Neuronal stem cell (in vitro differentiated cells): ENCODE results near the gene SLC9A7.

ENCODE experiments used
- DNase-seq: peaks from one replicate; pipeline ENCODE4 v3.0.0-alpha.2; 2013; ENCODE audit warnings: low spot score
- H2AFZ ChIP-seq: one replicate; pipeline ENCODE4 v1.6.1; 2013; ENCODE audit warnings: mild to moderate bottlenecking, low read length, inconsistent platforms
- H2AK5ac ChIP-seq: 2 replicates; pipeline ENCODE4 v1.6.1; 2013; ENCODE audit warnings: low read depth, mild to moderate bottlenecking, inconsistent platforms, low read length, moderate library complexity, mixed read lengths
- H2BK120ac ChIP-seq: 2 replicates; pipeline ENCODE4 v1.6.1; 2013; ENCODE audit warnings: low read depth, mild to moderate bottlenecking, inconsistent platforms, low read length, moderate library complexity, mixed read lengths
- H2BK12ac ChIP-seq: one replicate; pipeline ENCODE4 v1.6.1; 2013; ENCODE audit warnings: low read length, inconsistent platforms
- H2BK15ac ChIP-seq: 2 replicates; pipeline ENCODE4 v1.6.1; 2013; ENCODE audit warnings: mild to moderate bottlenecking, low read length, inconsistent platforms, mixed read lengths
- H2BK5ac ChIP-seq: one replicate; pipeline ENCODE4 v1.6.1; 2013; ENCODE audit warnings: inconsistent platforms, mild to moderate bottlenecking, low read length, moderate library complexity
- H3K14ac ChIP-seq: one replicate; pipeline ENCODE4 v1.6.1; 2013; ENCODE audit warnings: low read length, inconsistent platforms
- H3K18ac ChIP-seq: 2 replicates; pipeline ENCODE4 v1.6.1; 2013; ENCODE audit warnings: low read length, inconsistent platforms
- H3K23ac ChIP-seq: 2 replicates; pipeline ENCODE4 v1.6.1; 2013; ENCODE audit warnings: low read depth, mild to moderate bottlenecking, mixed read lengths, low read length, inconsistent platforms; ENCODE audit not compliant: poor library complexity
- H3K27ac ChIP-seq: replicated peaks from 3 replicates; pipeline ENCODE4 v1.5.1; 2013; ENCODE audit warnings: low read length, inconsistent platforms
- H3K27me3 ChIP-seq, 3 experiments: 2 replicates each; pipeline ENCODE4 v1.6.1; 2013; ENCODE audit warnings: low read length in 3 of 3, mild to moderate bottlenecking in 2 of 3, inconsistent platforms in 1 of 3, low read depth in 1 of 3, mixed read lengths in 1 of 3, moderate library complexity in 1 of 3; ENCODE audit not compliant: control insufficient read depth in 3 of 3, insufficient read depth in 3 of 3
- H3K36me3 ChIP-seq, 2 donors: replicated peaks in 1 of 2; 2 replicates each; pipeline ENCODE4 v1.6.1; 2013; ENCODE audit warnings: low read length in 2 of 2; ENCODE audit not compliant: control insufficient read depth in 2 of 2, insufficient read depth in 2 of 2
- H3K4ac ChIP-seq: 2 replicates; pipeline ENCODE4 v1.6.1; 2013; ENCODE audit warnings: inconsistent platforms, mild to moderate bottlenecking, low read length, moderate library complexity
- H3K4me1 ChIP-seq, 2 donors: 1 replicate in 1 of 2; 2 replicates in 1 of 2; pipeline ENCODE4 v1.6.1; 2013; ENCODE audit warnings: low read length in 2 of 2, low read depth in 1 of 2; ENCODE audit not compliant: control insufficient read depth in 2 of 2, insufficient read depth in 1 of 2
- H3K4me2 ChIP-seq: one replicate; pipeline ENCODE4 v1.6.1; 2013; ENCODE audit warnings: mild to moderate bottlenecking, low read length, inconsistent platforms; ENCODE audit not compliant: insufficient read depth, poor library complexity, severe bottlenecking
- H3K4me3 ChIP-seq, 2 donors: 2 replicates each; pipeline ENCODE4 v1.5.1; 2013; ENCODE audit warnings: low read length in 2 of 2, mild to moderate bottlenecking in 2 of 2, inconsistent platforms in 1 of 2, moderate library complexity in 1 of 2
- H3K79me1 ChIP-seq: one replicate; pipeline ENCODE4 v1.6.1; 2013; ENCODE audit warnings: low read depth, mild to moderate bottlenecking, inconsistent platforms, low read length, moderate library complexity
- H3K9ac ChIP-seq: one replicate; pipeline ENCODE4 v1.6.1; 2013; ENCODE audit warnings: mild to moderate bottlenecking, low read depth, low read length, inconsistent platforms; ENCODE audit not compliant: poor library complexity
- H3K9me3 ChIP-seq, 2 donors: replicated peaks in 1 of 2; 2 replicates each; pipeline versions ENCODE3 to v1.6.1; 2013; ENCODE audit warnings: low read length in 2 of 2, mild to moderate bottlenecking in 2 of 2, inconsistent platforms in 1 of 2, low read depth in 1 of 2, mixed read lengths in 1 of 2, moderate library complexity in 1 of 2; ENCODE audit not compliant: control insufficient read depth in 2 of 2, insufficient read depth in 1 of 2
- H4K8ac ChIP-seq: one replicate; pipeline ENCODE4 v1.6.1; 2013; ENCODE audit warnings: low read depth, mild to moderate bottlenecking, inconsistent platforms, low read length, moderate library complexity
- H4K91ac ChIP-seq: one replicate; pipeline ENCODE4 v1.6.1; 2013; ENCODE audit warnings: low read length, low read depth, mild to moderate bottlenecking, inconsistent platforms; ENCODE audit not compliant: poor library complexity
- WGBS, 2 donors: extraction: QIAGEN DNeasy Blood & Tissue Kit; methylation state at CpG; one replicate each; pipeline ENCODE4 v1.1.7; 2013; ENCODE audit warnings: missing lambda C conversion rate in 2 of 2, mixed read lengths in 1 of 2; ENCODE audit not compliant: insufficient read length in 2 of 2, insufficient replicate concordance in 1 of 2; ENCODE audit errors: extremely low coverage in 2 of 2; 5-methylcytosine and 5-hydroxymethylcytosine counted together

The SLC9A7 gene

GRCh38 chrX:46580613-46581012 lies 178.3 kb downstream of the SLC9A7 start:
- Histone ChIP-seq H4K8ac (no peak overlapping the region), H3K14ac (no peak overlapping the region), H3K23ac (no peak overlapping the region), H2AFZ (no peak overlapping the region), H3K9me3 (no peaks in the 10 kb centered on the region), H3K9ac (no peak overlapping the region), H3K4me1 (peaks cover 2 to 12% of the 10 kb centered on the region in 2 donors), H3K4ac (no peak overlapping the region), H2BK5ac (no peak overlapping the region), H3K27me3 (no peaks in the 10 kb centered on the region), H3K79me1 (peaks cover 2% of the 10 kb centered on the region), H4K91ac (no peak overlapping the region), H3K18ac (no peak overlapping the region), H2AK5ac (no peak overlapping the region), H2BK15ac (no peak overlapping the region), H2BK12ac (no peak overlapping the region), H3K36me3 (no peaks in the 10 kb centered on the region), H3K27ac (no peak overlapping the region), H3K4me3 (no peak overlapping the region), H2BK120ac (no peak overlapping the region), H3K4me2 (no peak overlapping the region)
- DNase-seq = no peak
- no CpG with 5 or more reads among the region's 6 CpGs for WGBS, 2 donors

- no peaks in the 10 kb centered on the region for H3K9me3 ChIP-seq
- H2AFZ ChIP-seq = no peak overlapping the region
- peaks cover 0 to 8% (median 3%) of the 10 kb centered on the region in 3 experiments for H3K27me3 ChIP-seq
- no peak for DNase-seq
- H2AK5ac ChIP-seq = no peak overlapping the region
- no peak overlapping the region for H3K4me2 ChIP-seq
- H3K18ac ChIP-seq = no peak overlapping the region
- no peak overlapping the region for H2BK5ac ChIP-seq
- peaks cover 4% of the 10 kb centered on the region for H3K79me1 ChIP-seq
- H3K4me3 ChIP-seq = no peak overlapping the region
- no peak overlapping the region for H4K8ac ChIP-seq
- no CpG with 5 or more reads among the region's 1 CpG for WGBS, 2 donors
- no peak overlapping the region for H4K91ac ChIP-seq
- no peak overlapping the region for H2BK12ac ChIP-seq
- no peak overlapping the region for H2BK120ac ChIP-seq
- no peak overlapping the region for H3K27ac ChIP-seq
- H3K4me1 ChIP-seq = peaks cover 3 to 12% of the 10 kb centered on the region in 2 donors
- no peak overlapping the region for H3K23ac ChIP-seq
- H3K36me3 ChIP-seq = no peaks in the 10 kb centered on the region
- H3K4ac ChIP-seq = no peak overlapping the region
- H3K9ac ChIP-seq = no peak overlapping the region
- H3K14ac ChIP-seq = no peak overlapping the region
- H2BK15ac ChIP-seq = no peak overlapping the region
Observed at GRCh38 chrX:46579250-46579649, 179.7 kb downstream of the SLC9A7 start.

- H3K4me3 ChIP-seq = no peak overlapping the region
- no peak overlapping the region for H2BK120ac ChIP-seq
- no peak overlapping the region for H4K8ac ChIP-seq
- H3K27me3 ChIP-seq = peaks cover 0 to 8% (median 3%) of the 10 kb centered on the region in 3 experiments
- H3K18ac ChIP-seq = no peak overlapping the region
- no peak overlapping the region for H3K23ac ChIP-seq
- H3K4me2 ChIP-seq = no peak overlapping the region
- H2BK15ac ChIP-seq = no peak overlapping the region
- H3K4me1 ChIP-seq = peaks cover 0 to 3% of the 10 kb centered on the region in 2 donors
- H3K79me1 ChIP-seq = peaks cover 4% of the 10 kb centered on the region
- no peaks in the 10 kb centered on the region for H3K36me3 ChIP-seq
- no peak overlapping the region for H3K14ac ChIP-seq
- H2BK5ac ChIP-seq = no peak overlapping the region
- H2AK5ac ChIP-seq = no peak overlapping the region
- no CpG with 5 or more reads among the region's 7 CpGs for WGBS, 2 donors
- DNase-seq = no peak
- H2AFZ ChIP-seq = no peak overlapping the region
- H3K9ac ChIP-seq = no peak overlapping the region
- H3K27ac ChIP-seq = no peak overlapping the region
- H2BK12ac ChIP-seq = no peak overlapping the region
- H3K9me3 ChIP-seq = no peaks in the 10 kb centered on the region
- H3K4ac ChIP-seq = no peak overlapping the region
- H4K91ac ChIP-seq = no peak overlapping the region
Observed at GRCh38 chrX:46577221-46578005, 181.5 kb downstream of the SLC9A7 start.

- Histone ChIP-seq H2BK12ac (no peak overlapping the region), H3K4ac (no peak overlapping the region), H3K79me1 (peaks cover 4% of the 10 kb centered on the region), H3K23ac (no peak overlapping the region), H3K9ac (no peak overlapping the region), H2BK15ac (no peak overlapping the region), H3K36me3 (no peaks in the 10 kb centered on the region), H3K4me1 (peaks cover 0 to 3% of the 10 kb centered on the region in 2 donors), H2BK5ac (no peak overlapping the region), H3K27me3 (peaks cover 0 to 10% (median 3%) of the 10 kb centered on the region in 3 experiments), H2BK120ac (no peak overlapping the region), H3K4me3 (peak overlapping the region in 1 of 2 donors; percentile 52), H3K27ac (no peak overlapping the region), H2AK5ac (no peak overlapping the region), H3K4me2 (no peak overlapping the region), H4K8ac (no peak overlapping the region), H3K14ac (no peak overlapping the region), H3K18ac (no peak overlapping the region), H2AFZ (no peak overlapping the region), H3K9me3 (no peaks in the 10 kb centered on the region), H4K91ac (no peak overlapping the region)
- DNase-seq = no peak
- no CpG with 5 or more reads among the region's 3 CpGs for WGBS, 2 donors
Observed at GRCh38 chrX:46576458-46576857, 182.5 kb downstream of the SLC9A7 start.
